OCI-LY1 (cell line): ENCODE measurements around the gene ORC3.

Experiments used
- CTCF ChIP-seq: fragments of 200-600 bp; sonication (generic), shearing (Covaris generic); IDR thresholded peaks from 2 replicates; pipeline ENCODE4 v1.5.1; 2017; ENCODE audit warnings: mild to moderate bottlenecking, antibody characterized with exemption, low read length, moderate library complexity, mixed read lengths
- EZH2 ChIP-seq: fragments of 200-600 bp; sonication (generic), shearing (Covaris generic); IDR thresholded peaks from 2 replicates; pipeline ENCODE4 v1.8.0; 2017; ENCODE audit warnings: borderline replicate concordance, mixed run types, mild to moderate bottlenecking, antibody characterized with exemption, low read length, moderate library complexity, mixed read lengths

- TF ChIP-seq CTCF = no peak
- no peak for TF ChIP-seq EZH2
These were observed 38.5 kb downstream of the ORC3 start for GRCh38 chr6:87628424-87628823.
